NCI-H2196 treated with DMSO at 0.1 percent for 48 hours (cell line): ENCODE results near the gene RPAP2.
"Not testable (repeated sequence)": the region's sequence is repeated elsewhere in the genome, so short reads cannot be mapped to it uniquely, and the experiment has no call there.

ENCODE experiments used
- DNase-seq: peaks from one replicate; lab custom pipeline; 2025; ENCODE audit not compliant: unreplicated experiment; lab: John Stamatoyannopoulos, UW

The RPAP2 gene

DNA sequence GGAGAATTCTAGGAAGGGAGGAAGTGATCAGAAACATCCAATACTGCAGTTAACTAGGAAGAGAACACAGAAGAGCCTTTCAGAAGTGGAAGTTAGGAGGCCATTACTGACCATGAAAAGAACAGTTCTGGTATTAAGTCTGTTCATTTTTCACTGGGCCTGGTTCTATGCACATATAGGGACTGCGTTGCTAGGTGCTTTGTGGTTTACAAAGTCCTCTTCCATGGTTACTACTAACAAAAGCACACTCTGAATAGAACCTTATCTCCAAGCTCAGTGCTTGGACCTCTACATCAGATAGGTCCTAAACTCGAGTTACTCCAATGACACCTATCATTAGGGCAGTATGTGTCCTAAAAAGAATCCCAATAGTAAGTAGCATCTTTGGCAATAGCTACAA is 75.4 kb downstream of the RPAP2 start:
- no peak for DNase-seq

DNA sequence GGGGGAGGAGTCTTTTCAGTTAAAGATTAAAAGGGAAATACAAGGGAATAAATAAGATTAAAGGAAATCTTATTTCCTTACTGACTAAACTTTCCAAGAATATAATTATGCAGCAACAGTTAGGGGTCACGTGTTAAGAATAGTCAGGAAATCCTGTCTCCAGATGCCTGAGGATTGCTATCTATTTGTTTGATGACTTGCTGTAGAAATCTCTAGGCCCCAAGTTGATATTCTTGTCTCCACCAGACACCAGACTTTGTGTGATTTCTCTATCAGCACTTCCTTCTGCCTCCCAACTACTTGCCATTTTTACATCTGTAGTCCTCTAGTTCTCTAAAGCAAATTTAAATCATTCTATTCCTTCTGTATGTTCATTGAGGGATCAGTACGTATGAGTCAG is 77.5 kb downstream of the RPAP2 start:
- DNase-seq: no peak

DNA sequence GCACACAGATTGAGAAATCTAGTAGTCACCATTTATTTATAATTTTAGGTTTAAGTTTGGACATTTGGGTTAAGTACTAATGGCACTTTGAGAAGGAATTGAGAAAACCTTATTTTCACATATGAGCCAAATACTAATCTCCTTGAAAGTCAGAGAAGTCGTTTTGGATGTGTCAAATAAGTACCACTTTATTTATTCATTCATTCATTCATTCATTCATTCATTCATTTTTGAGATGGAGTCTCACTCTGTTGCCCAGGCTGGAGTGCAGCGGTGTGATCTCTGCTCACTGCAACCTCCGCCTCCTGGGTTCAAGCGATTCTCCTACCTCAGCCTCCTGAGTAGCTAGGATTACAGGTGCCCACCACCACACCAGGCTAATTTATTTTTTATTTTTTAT is 79.1 kb downstream of the RPAP2 start:
- not testable (repeated sequence) for DNase-seq

DNA sequence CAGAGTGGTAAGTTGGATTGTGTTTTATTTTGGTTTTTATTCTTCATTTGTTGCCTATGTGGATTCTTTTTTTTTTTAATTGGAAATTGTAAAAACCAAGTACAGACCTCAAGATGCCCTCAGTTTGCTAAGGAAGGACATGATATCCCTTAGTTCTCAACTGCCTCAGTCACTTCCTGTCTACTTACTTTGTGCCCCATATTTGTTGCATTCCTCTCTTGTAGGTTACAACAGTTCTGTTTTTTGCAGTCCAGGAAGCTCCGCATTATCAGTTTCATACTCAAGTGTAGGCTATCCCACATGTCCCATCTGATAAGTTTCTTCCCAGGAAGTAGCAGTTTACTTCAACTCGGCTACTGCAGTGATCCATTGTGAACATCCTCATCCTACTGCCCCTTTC is 82.0 kb downstream of the RPAP2 start:
- no peak for DNase-seq

DNA sequence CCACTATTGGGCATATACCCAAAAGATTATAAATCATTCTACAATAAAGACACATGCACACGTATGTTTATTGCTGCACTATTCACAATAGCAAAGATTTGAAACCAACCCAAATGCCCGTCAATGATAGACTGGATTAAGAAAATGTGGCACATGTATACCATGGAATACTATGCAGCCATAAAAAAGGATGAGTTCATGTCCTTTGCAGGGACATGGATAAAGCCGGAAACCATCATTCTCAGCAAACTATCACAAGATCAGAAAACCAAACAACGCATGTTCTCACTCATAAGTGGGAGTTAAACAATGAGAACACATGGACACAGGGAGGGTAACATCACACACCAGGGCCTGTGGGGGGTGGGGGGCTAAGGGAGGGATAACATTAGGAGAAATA is 95.1 kb downstream of the RPAP2 start:
- DNase-seq: not testable (repeated sequence)

DNA sequence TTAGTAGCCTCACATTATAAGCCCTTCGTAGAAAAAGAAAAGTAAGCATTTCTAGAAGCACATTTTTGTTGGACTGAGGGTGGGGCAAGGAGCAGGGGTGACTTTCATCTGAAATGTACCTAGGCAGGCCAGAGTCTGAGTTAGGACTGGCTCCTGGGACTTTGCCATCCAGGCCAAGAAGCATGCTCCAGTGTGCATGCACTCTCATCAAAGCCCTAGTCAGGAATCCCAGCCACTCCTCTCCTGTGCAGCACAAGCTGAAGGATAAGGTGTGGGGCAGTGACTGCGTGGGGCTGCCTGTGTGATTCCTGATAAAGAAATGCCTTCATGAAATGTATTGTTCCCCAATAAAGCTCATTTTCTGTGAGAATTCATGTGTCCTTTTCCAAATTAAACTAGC is 99.7 kb downstream of the RPAP2 start:
- no peak for DNase-seq

DNA sequence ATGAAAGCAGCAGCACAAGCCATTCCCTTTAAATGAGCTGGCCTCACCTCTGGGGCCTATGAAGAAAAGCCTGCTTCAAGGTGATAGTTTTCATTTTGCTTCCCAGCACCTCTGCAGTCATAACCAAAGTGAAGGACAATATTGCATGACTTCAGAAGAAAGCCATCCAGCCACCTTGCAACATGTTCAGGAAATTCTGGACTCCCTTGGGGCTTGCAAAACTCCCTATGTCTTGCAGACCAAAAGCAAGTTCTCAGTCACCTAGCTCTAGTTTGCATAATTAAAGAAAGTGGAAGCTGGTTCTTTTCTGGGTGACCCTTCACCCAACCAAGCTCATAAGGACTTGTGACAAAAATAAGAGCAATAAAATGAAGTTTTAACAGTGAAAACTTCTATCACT is 100.2 kb downstream of the RPAP2 start:
- no peak for DNase-seq

DNA sequence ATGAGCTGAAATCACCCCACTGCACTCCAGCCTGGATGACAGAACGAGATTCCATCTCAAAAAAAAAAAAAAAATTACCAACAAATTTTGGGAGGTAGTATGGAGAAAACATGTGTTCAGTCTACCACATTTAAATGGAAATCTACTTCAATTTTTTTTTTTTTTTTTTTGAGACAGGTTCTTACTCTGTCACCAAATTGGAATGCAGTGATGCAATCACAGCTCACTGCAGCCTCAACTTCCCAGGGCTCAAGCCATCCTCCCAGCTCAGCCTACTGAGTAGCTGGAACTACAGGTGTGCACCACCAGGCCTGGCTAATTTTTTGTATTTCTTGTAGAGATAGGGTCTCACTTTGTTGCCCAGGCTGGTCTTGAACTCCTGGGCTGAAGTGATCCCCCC is 105.8 kb downstream of the RPAP2 start:
- DNase-seq: no peak

DNA sequence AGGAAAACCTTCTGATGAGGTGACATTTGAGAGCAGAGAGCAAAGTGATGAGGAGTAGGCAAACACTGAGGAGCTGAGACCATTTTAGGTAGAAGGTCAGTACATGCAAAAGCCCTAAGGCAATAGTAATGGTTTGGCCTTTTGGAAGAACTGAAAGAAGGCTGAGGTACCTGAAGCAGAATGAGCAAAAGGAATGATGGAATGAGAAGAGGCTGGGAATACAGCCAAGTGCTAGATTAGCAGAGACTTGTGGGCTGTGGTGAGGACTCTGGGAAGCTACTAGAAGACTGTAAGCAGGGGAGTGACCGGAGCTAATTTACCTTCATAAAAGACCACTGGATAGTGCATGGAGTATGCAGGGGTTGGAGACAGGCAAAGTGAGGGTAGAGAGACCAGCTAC is 110.0 kb downstream of the RPAP2 start:
- no peak for DNase-seq

DNA sequence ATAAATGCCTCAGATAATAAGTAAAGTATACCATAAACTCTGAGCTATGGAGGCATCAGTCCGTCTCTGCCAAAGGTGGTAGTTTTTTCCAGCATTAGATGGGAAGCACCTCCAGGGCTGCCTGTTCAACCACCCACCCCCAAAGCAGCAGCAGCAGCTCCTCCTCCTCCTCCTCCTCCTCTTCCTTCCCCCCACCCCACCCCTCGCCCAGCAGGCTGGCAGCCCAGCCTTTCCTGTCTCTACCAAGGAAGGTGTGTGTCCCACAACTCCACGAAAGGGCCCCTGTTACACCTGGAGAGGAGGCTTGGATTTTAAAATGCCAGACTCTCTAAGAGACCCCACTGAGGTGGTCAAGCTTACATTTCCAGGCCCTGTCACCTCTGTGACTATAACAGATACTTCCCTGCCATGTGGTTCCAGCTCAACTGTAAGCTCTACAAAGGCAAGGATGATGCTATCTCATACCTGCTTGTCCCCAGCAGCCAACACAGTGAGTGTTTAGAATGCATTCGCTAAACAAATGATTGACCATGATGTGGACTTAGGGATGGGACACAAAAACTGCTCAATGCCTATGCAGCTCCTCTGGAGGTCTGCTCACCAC is 111.2 kb downstream of the RPAP2 start:
- no peak for DNase-seq

DNA sequence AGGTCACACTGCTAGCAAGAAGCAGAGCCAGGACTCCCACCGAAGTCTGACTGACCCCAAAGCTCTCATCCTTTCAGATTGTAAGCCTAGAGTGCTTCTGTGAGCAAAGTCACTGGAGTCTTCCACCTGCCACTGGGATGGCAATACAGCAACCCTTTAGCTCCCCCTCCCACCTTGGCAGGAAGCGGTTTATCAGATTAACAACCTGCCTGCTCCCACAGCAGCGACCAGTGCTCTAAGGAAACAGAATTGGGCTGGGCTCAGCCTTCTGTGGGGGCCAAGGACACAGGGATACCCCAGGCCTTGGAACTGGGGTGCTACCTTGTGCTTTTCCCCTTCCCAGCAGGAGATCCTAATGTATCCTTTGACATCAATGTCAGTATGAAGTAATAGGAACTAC is 111.8 kb downstream of the RPAP2 start:
- DNase-seq: no peak

DNA sequence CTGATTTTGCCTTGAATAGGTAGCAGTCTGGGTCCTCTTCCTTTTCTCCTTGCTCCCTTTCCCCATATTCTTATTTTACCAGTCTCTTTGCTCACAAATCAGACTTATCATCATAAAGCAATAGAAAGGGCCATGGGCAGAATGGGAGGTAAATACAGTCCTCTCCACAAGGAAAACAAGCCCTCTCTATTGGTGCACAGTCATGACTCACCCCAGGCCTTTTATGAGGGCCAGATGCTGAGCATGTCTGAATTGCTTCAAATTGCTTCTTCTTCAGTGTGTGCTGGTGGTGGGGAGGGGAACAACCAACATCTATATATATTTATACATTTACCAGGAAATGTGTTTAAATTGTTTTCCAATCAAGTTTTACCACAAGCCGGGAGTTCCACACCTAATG is 112.7 kb downstream of the RPAP2 start:
- DNase-seq: no peak

DNA sequence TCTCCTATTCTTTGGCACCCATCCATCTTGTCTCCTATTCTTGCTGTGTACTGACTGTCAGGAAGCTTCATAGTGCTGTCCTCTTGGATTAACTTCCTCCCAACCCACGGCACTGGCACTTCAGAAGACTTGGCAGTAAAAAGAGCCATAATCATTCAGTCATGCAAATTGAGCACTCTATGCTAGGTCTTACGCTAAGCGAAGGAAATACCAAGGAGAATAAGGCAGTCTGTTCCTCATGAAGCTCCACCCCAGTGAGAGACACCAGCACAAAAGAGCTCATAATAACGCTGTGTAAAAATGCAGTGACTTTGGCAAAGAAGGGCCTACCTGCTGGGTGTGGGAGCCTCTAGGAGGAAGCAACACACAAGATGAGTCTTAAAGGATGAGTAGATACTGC is 120.8 kb downstream of the RPAP2 start:
- no peak for DNase-seq

DNA sequence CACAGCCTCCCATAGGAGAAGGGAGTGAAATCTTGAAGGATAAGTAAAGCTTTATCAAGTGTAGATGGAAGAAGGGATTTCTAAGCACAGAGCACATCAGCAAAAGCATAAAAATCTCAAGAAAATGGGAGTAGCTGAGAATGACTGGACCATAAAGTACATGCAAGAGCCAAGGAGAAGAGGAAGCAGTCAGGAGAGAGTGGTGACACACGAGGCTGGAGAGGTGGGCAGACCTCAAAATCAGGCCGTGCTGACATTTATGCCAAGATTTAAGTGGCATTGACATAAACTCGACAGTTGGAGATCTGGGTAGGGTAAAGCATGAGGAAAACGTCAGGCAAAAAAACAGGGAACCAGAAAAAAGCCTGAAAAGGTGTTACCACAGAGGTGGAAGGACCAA is 125.5 kb downstream of the RPAP2 start:
- no peak for DNase-seq

DNA sequence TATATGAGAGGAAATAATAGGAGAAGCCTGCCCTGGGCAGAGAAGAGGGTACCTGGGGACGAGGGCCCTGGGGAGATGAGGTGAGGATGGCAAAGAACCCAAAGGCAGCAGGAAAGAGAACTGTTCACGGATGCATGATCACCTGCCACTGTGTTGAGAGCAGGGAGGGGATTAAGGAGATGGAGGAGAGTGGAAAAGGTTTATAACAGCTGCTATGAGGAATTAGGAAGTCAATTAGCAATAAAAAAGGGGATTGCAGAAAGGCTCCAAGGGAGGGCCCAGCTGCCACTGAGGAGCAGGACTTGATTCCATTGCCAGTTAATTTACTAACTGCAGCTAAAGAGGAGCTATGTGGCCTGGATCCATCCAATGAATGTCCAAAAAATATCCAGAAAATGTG is 126.8 kb downstream of the RPAP2 start:
- no peak for DNase-seq

DNA sequence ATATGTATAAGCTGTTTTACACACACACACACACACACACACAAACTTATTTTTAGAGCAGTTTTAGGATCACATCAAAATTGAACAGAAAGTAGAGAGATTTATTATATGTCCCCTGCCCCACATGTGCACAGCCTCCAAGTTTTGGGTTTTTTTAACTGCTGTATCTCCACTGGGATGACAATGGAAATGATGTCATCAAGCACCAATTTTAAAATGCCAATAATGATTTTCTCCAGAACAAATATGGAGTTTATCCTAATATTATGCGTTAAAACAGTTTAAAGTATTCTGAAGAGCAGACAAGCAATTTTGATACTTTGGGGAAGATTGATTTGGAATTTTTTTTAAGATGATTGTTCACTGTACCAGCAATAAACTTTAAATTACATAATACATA is 131.2 kb downstream of the RPAP2 start:
- DNase-seq: no peak

DNA sequence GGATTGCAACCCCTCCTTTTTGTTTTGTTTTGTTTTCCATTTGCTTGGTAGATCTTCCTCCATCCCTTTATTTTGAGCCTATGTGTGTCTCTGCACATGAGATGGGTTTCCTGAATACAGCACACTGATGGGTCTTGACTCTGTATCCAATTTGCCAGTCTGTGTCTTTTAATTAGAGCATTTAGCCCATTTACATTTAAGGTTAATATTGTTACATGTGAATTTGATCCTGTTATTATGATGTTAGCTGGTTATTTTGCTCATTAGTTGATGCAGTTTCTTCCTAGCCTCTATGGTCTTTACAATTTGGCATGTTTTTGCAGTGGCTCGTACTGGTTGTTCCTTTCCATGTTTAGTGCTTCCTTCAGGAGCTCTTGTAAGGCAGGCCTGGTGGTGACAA is 135.7 kb downstream of the RPAP2 start:
- DNase-seq: not testable (repeated sequence)

DNA sequence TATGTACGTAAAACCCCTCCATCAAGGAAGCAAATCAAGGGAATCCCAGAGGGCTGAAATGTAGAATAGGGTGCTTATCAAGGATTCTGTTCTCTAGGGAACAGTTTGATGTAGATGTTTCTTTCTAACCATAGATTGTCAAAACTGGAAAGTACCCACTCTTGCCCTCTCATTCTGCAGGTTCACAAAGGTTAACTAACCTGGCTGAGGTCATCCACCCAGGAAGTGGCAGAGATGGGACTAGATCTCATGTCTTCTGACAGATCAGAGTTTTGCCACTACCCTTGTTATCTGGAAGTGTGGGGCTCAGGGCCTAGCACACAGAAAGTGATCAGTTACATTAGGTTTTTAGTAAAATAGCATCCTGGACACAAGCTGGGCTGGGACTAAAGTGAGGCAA is 140.4 kb downstream of the RPAP2 start:
- no peak for DNase-seq

DNA sequence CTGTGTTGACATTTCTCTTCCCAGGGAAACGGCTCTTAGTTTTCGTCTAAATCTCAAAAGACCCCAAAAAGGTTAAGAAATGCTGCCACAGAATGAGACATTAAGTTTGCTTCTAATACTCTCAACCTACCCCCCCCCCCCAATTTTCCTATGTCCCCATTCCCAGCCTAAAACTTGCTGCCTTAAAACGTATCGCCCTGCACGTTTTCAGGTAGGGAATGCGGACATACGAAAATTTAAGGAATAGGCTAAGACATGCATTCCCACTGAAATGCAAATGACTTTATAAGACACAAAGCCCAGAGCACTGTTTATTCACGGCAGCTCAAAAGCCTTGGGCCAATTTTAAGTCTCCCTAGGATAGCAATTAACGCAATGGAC is 142.4 kb downstream of the RPAP2 start:
- no peak for DNase-seq

DNA sequence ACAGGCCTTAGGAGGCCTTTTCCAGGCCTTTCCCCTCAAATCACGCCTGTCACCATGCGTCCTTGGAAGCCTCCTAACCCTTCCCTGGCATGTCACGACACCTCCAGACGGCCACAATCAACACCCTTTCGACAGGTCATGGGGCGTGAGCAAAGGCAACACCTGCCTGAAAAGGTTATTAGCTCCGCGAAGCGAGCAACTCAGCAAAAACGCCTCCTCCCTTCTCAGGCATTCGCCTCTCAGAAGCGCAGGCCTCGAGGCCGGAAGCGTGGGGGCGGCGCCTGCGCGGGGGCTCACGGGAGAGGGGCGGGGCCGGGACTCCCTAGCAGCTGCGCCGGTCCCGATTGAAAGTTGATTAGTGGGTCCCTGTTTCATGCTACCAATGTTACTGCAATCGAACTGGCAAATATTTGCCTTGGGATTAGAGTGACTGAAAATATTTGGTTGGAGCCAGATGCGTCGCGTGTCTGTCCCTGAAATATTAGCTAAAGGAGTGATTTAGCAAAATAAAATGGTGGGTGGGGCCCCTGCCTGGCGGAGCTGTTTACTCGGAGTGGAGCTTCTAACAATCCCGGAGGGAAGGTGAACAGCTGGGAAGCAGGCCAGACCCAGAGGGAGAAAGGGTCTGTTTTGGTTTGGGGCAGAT is 143.0 kb downstream of the RPAP2 start:
- DNase-seq: peak; percentile 52

DNA sequence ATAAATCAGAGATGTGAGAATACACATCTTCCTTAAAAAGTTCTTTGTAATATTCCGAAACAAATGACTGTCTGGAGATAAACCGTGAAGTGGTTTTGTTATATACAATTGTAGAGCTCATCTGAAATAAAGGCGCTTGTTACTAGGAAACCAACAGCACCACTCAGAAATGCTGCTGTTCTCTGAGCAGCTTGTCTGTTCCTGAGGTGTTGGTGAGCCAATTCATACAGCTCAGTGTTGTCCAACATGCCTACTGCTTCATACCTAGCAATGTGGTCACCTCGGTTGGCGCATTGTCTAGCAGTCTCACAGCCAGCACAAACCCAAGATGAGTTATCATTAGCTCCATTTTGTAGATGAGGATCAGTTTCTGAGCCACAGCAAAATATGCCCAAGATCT is 143.5 kb downstream of the RPAP2 start:
- no peak for DNase-seq

DNA sequence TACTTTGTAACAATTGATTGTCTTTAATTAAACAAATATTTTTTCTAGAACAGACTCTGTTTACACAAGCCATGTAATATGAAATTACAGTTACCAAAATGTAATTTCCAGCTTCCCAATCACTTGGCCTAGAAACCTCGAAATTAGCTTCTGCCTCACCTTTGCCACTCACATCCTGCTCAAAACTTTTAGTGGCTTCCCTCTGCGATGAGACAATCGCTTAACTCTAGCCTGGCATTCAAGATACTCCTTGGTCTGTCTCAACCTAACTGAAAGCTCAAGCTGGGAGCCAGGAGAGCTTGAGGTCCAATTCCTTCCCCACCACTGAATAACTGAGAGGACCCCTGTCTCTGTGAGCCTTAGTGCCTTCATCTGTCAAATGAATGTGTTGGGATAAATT is 145.0 kb downstream of the RPAP2 start:
- no peak for DNase-seq

DNA sequence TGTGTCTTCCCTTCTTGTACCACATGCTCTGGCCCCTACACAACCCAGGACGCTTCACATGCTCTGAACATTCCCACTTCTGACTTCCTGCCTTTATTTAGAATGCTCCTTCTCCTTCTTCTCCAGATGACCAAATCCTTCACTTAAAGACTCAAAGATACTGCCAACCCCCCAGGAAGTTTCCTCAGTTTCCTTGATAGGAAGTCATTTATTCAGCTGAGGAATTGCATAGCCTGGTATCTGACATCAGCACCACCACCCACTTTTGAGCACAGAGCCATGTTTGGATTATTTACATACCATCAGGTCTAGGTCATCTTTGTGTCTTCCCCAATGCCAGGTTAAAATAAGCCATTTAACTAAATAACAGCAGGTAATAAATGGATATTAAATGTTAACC is 145.5 kb downstream of the RPAP2 start:
- DNase-seq: no peak
